ENCODE results near the gene CDK3. TPM values are rescaled to one million over a fixed set of nuclear protein-coding genes. Genes with fewer than 3 reads are reported as not detected.
A peak's percentile ranks its signal among the peaks of the same experiment; 100 is the strongest.

Gene CDK3
- 10 to 100 TPM in 1 of 6 donors, 1 to 10 TPM in 5; 3.0 to 15.7 (median 7.0) TPM for total RNA-seq

DNA sequence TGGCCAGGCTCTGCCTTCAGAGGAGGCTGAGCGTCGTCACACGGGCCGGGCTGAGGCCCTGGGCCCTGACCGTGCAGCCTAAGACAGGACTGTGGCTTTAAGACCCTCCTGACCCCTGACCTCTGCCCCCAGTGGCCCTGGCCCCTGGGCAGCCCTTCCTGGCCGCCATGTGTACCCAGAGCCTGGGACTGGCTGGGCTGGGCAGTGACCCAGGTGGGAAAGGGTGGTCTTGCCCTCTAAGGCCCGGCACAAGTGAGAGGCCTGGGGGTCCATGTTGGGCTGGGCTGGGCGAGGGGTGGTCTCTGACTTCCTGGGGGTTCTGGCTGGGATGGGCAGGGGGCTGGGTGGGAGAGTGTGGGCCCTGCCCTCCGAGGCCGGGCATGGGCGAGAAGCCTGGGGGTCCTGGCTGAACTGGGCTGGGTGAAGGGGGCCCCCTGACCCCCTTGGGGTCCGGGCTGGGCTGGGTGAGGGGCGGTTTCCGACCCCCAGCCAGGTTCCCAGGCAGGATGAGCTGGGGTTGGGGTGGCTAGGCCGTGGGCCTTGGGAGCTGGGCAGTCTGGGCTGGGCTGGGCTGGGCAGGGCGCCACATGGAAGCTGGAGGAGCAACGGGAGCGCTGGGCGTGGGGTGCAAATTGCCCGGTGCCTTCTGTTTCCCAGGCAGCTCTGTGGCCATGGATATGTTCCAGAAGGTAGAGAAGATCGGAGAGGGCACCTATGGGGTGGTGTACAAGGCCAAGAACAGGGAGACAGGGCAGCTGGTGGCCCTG is at the start of gene CDK3:
CDK3 (plus strand) TSS at position 101 of the 767 bp plus-strand sequence; CDS start at position 672, 571 bp downstream.
- 92 to 98% methylated on average over 6 to 21 of the region's 21 CpGs for WGBS, 2 donors
- Histone ChIP-seq H3K27me3 (no peaks in the 10 kb centered on the region), H3K4me3 (no peak within 1 kb of the TSS), H3K9me3 (no peaks in the 10 kb centered on the region), H3K36me3 (peaks cover 0 to 24% (median 4%) of the 10 kb centered on the region in 4 donors), H3K27ac (peak within 1 kb of the TSS in 3 of 4 donors; percentile 3 to 20 (median 4)), H3K4me1 (peaks cover 17 to 32% (median 22%) of the 10 kb centered on the region in 4 donors)
- ATAC-seq (ENCODE audit: low FRiP score in 2 of 2) (no peak), DNase-seq (no peak)
- TF ChIP-seq POLR2AphosphoS5 (IDR thresholded peaks at IDR 0.05): no peak
- TF ChIP-seq, protein P1, sequence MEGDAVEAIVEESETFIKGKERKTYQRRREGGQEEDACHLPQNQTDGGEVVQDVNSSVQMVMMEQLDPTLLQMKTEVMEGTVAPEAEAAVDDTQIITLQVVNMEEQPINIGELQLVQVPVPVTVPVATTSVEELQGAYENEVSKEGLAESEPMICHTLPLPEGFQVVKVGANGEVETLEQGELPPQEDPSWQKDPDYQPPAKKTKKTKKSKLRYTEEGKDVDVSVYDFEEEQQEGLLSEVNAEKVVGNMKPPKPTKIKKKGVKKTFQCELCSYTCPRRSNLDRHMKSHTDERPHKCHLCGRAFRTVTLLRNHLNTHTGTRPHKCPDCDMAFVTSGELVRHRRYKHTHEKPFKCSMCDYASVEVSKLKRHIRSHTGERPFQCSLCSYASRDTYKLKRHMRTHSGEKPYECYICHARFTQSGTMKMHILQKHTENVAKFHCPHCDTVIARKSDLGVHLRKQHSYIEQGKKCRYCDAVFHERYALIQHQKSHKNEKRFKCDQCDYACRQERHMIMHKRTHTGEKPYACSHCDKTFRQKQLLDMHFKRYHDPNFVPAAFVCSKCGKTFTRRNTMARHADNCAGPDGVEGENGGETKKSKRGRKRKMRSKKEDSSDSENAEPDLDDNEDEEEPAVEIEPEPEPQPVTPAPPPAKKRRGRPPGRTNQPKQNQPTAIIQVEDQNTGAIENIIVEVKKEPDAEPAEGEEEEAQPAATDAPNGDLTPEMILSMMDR (IDR thresholded peaks at IDR 0.05): peak in 1 of 6 experiments; percentile 2

DNA sequence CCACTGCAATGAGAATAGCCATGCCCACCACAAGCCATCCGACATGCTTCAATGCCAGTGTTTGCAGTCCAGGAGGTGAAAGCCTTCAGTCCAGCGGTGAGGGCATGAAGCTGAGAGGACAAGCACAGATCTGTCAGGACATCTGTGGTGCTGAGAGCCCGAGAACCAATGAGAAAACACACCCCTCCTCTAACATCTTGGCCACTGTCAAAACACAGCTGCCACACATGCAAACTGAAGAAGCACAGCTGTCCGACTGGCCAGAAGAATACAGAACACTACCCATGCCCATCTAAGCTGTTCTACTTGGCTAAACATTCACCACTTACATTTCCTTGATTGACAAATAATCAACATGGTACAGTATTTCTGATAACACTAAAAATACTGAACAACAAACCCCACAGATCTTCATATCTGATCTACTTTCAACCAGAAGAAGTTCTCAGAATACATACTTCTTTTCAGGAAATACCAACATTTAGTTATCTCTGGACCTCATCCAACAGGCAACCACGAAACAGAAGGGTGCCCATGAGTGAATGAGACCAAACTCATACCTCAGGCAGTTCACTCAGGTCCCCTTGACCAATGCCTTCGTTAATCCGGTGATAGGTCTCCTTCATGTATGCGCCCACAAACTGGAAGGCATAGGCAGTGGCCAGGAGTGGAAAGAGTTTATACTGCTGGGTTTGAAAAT is 49.6 kb upstream of the CDK3 start:
- no peaks in the 10 kb centered on the region for H3K4me1 ChIP-seq
- no peaks in the 10 kb centered on the region for H3K9me3 ChIP-seq
- H3K36me3 ChIP-seq: peaks cover 41 to 99% (median 92%) of the 10 kb centered on the region in 4 donors
- DNase-seq: no peak
- H3K27ac ChIP-seq: no peak overlapping the region
- ATAC-seq (ENCODE audit: low FRiP score in 2 of 2): no peak
- TF ChIP-seq EP300 (IDR thresholded peaks at IDR 0.05) (no peak), POLR2A (IDR thresholded peaks at IDR 0.05) (no peak), POLR2AphosphoS5 (IDR thresholded peaks at IDR 0.05) (no peak)
- TF ChIP-seq, protein P1 (IDR thresholded peaks at IDR 0.05): no peak
- H3K4me3 ChIP-seq: no peak overlapping the region
- H3K27me3 ChIP-seq: no peaks in the 10 kb centered on the region
- WGBS, 2 donors: 83 to 84% methylated on average over 8 of the region's 8 CpGs

DNA sequence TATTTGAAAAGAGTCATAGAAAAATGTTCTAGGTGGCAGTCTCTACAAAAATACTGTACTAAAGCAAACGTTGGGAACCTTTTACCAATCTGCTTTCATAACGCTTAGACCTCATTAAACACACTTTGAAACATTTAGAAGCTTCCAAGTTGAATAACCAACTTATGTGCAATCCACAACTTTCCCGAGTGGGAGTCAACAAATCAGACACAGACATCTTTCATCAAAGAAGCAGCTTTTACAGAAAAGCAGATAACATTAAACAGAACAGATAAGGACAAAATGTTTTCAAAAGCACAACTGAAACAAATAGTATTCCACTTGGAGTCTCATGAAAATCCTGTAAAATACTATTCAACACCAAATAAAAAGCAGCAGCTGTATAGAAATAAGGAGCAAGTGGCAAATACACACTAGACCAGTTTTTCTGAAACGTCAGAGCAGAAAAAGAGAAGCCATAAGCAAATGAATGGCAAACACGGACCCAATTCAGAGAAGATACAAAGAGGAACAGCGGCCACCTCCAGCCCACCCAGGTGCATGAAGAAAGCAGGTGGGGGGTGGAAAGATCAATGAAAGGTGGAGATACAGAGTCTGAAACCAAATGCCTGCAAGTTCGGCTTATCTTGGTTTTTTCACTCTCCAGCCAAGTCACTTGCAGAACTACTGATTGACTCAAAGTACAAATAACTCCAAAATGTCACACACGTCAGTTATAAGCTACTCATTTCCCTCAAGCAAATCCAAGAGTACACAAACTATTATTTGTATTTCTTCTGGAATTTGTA is 41.4 kb upstream of the CDK3 start:
- Histone ChIP-seq H3K9me3 (no peaks in the 10 kb centered on the region), H3K36me3 (peaks cover 18 to 42% (median 27%) of the 10 kb centered on the region in 4 donors), H3K27me3 (no peaks in the 10 kb centered on the region), H3K4me1 (peaks cover 0 to 5% (median 0%) of the 10 kb centered on the region in 4 donors), H3K27ac (no peak overlapping the region), H3K4me3 (no peak overlapping the region)
- DNase-seq: no peak
- no peak for ATAC-seq (ENCODE audit: low FRiP score in 2 of 2)
- WGBS, 2 donors: 68 to 69% methylated on average over 8 of the region's 8 CpGs
- TF ChIP-seq EP300 (IDR thresholded peaks at IDR 0.05): no peak
- TF ChIP-seq POLR2AphosphoS5 (IDR thresholded peaks at IDR 0.05): no peak
- no peak for TF ChIP-seq POLR2A (IDR thresholded peaks at IDR 0.05)
- TF ChIP-seq, protein P1 (IDR thresholded peaks at IDR 0.05): no peak

- no peak for TF ChIP-seq POLR2AphosphoS5 (IDR thresholded peaks at IDR 0.05)
- TF ChIP-seq EP300 (IDR thresholded peaks at IDR 0.05): no peak
- no peak for TF ChIP-seq POLR2A (IDR thresholded peaks at IDR 0.05)
- TF ChIP-seq, protein P1 (IDR thresholded peaks at IDR 0.05): no peak
- H3K27ac ChIP-seq: no peak overlapping the region
- H3K4me3 ChIP-seq: no peak overlapping the region
- no peaks in the 10 kb centered on the region for H3K9me3 ChIP-seq
- 94 to 95% methylated on average over 11 of the region's 11 CpGs for WGBS, 2 donors
- peaks cover 0 to 5% (median 0%) of the 10 kb centered on the region in 4 donors for H3K4me1 ChIP-seq
- ATAC-seq (ENCODE audit: low FRiP score in 2 of 2) (no peak), DNase-seq (no peak)
- peaks cover 14 to 36% (median 21%) of the 10 kb centered on the region in 4 donors for H3K36me3 ChIP-seq
- H3K27me3 ChIP-seq: no peaks in the 10 kb centered on the region
These were observed 40.7 kb upstream of the CDK3 start for GRCh38 chr17:75959839-75960511.
